ENCODE measurements around the gene JAM3. TPM values are rescaled to one million over a fixed set of nuclear protein-coding genes. Genes with fewer than 3 reads are reported as not detected.
A peak's percentile ranks its signal among the peaks of the same experiment; 100 is the strongest.
"Not testable (repeated sequence)": the region's sequence is repeated elsewhere in the genome, so short reads cannot be mapped to it uniquely, and the experiment has no call there.

JAM3 gene
- total RNA-seq, 4 donors from 2014 or later: 17.2 to 33.1 (median 20.0) TPM

- DNase-seq (ENCODE audit: low spot score): no peak
- no peak for ATAC-seq (ENCODE audit: low FRiP score)
- no peak for TF ChIP-seq CTCF (IDR thresholded peaks at IDR 0.05)
Measured at GRCh38 chr11:134170177-134170918, 101.5 kb downstream of the JAM3 start.

GRCh38 chr11:134170919-134171281, 102.0 kb downstream of the JAM3 start:
- ATAC-seq (ENCODE audit: low FRiP score) (no peak), DNase-seq (ENCODE audit: low spot score) (no peak)
- no peak for TF ChIP-seq CTCF (IDR thresholded peaks at IDR 0.05)

- ATAC-seq (ENCODE audit: low FRiP score) (no peak), DNase-seq (ENCODE audit: low spot score) (no peak)
- no peak for TF ChIP-seq CTCF (IDR thresholded peaks at IDR 0.05)
Measured at GRCh38 chr11:134171951-134172350, 103.1 kb downstream of the JAM3 start.

GRCh38 chr11:134173296-134173695, 104.4 kb downstream of the JAM3 start:
- DNase-seq (ENCODE audit: low spot score): no peak
- no peak for TF ChIP-seq CTCF (IDR thresholded peaks at IDR 0.05)
- ATAC-seq (ENCODE audit: low FRiP score): peak; percentile 43

- no peak for TF ChIP-seq CTCF (IDR thresholded peaks at IDR 0.05)
- no peak for DNase-seq (ENCODE audit: low spot score)
- ATAC-seq (ENCODE audit: low FRiP score): no peak
Measured at GRCh38 chr11:134176284-134176683, 107.4 kb downstream of the JAM3 start.

- DNase-seq (ENCODE audit: low spot score): no peak
- ATAC-seq (ENCODE audit: low FRiP score): no peak
- no peak for TF ChIP-seq CTCF (IDR thresholded peaks at IDR 0.05)
Measured at GRCh38 chr11:134178032-134178674, 109.3 kb downstream of the JAM3 start.

GRCh38 chr11:134181707-134182106, 112.8 kb downstream of the JAM3 start:
- no peak for TF ChIP-seq CTCF (IDR thresholded peaks at IDR 0.05)
- no peak for ATAC-seq (ENCODE audit: low FRiP score)
- no peak for DNase-seq (ENCODE audit: low spot score)

GRCh38 chr11:134188092-134188491, 119.2 kb downstream of the JAM3 start:
- not testable (repeated sequence) for ATAC-seq (ENCODE audit: low FRiP score); DNase-seq (ENCODE audit: low spot score)
